ENCODE results near the gene NT5C1B.

DNA sequence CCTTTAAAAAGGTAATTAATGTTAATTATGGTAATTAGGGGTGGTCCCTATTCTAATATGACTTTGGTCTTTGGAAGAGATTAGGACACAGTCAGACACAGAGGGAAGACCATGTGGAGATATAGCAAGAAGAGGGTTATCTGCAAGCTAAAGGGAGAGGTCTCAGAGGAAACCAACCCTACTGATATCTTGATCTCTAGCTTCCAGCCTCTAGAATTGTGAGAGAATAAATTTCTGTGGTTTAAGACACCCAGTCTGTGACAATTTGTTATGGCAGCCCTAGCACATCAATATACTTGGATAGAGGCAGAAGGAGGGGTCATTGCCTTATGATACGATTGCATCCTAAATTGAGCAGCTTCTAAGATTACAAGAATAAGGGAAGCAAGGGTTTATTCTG, 21.3 kb upstream of the NT5C1B start:
- TF ChIP-seq CTCF (conservative IDR thresholded peaks at IDR 0.05; ENCODE audit: low read length) (no peak), EZH2phosphoT487 (IDR thresholded peaks at IDR 0.05; ENCODE audit: borderline replicate concordance) (no peak)
